Spleen (tissue), 11 donors: Measurements from ENCODE around the gene POMT2. TPM values are rescaled to one million over a fixed set of nuclear protein-coding genes. Genes with fewer than 3 reads are reported as not detected.

Experiments
- DNase-seq: peaks from one replicate; pipeline ENCODE4 v3.0.0-alpha.2; 2020
- H3K27ac ChIP-seq, 8 donors: fragments of 200-600 bp; sonication (generic) in 7 of 8; 1 replicate in 4 of 8; 2 replicates in 4 of 8; pipeline versions ENCODE4 v1.5.0 to v1.8.0; 2016 to 2021; ENCODE audit warnings: inconsistent platforms in 4 of 8, mild to moderate bottlenecking in 4 of 8, moderate library complexity in 1 of 8
- H3K27me3 ChIP-seq, 7 donors: fragments of 200-600 bp; sonication (generic) in 6 of 7; replicated peaks in 1 of 7; 1 replicate in 4 of 7; 2 replicates in 3 of 7; pipeline versions ENCODE4 v1.5.0 to v1.8.0; 2016 to 2021; ENCODE audit warnings: inconsistent platforms in 3 of 7, mild to moderate bottlenecking in 1 of 7
- H3K36me3 ChIP-seq, 6 donors: fragments of 200-600 bp; sonication (generic) in 5 of 6; 1 replicate in 4 of 6; 2 replicates in 2 of 6; pipeline versions ENCODE4 v1.5.0 to v1.8.0; 2016 to 2021; ENCODE audit warnings: inconsistent platforms in 2 of 6
- H3K4me1 ChIP-seq, 6 donors: fragments of 200-600 bp; sonication (generic) in 5 of 6; 1 replicate in 3 of 6; 2 replicates in 3 of 6; pipeline versions ENCODE4 v1.5.0 to v1.8.0; 2016 to 2021; ENCODE audit warnings: inconsistent platforms in 3 of 6
- H3K4me3 ChIP-seq, 8 donors: fragments of 200-600 bp; sonication (generic) in 7 of 8; 1 replicate in 4 of 8; 2 replicates in 4 of 8; pipeline versions ENCODE4 v1.5.0 to v1.8.0; 2016 to 2021; ENCODE audit warnings: inconsistent platforms in 4 of 8, mild to moderate bottlenecking in 4 of 8, moderate library complexity in 2 of 8
- H3K9me3 ChIP-seq, 8 donors: fragments of 200-600 bp; sonication (generic) in 7 of 8; 1 replicate in 4 of 8; 2 replicates in 4 of 8; pipeline versions ENCODE4 v1.5.0 to v1.8.0; 2016 to 2021; ENCODE audit warnings: inconsistent platforms in 4 of 8
- CTCF ChIP-seq, 11 experiments: fragments of 200-600 bp in 7 of 11; fragments of 450-650 bp in 4 of 11; sonication (generic) in 4 of 11; IDR thresholded peaks in 8 of 11; conservative IDR thresholded peaks in 3 of 11; 1 replicate in 7 of 11; 2 replicates in 4 of 11; pipeline versions ENCODE4 v1.4.0 to v1.8.0; 2016 to 2021; ENCODE audit warnings: antibody characterized with exemption in 11 of 11, inconsistent platforms in 4 of 11, mild to moderate bottlenecking in 1 of 11
- POLR2A ChIP-seq, 3 donors: fragments of 450-650 bp; IDR thresholded peaks; one replicate each; pipeline ENCODE4 v1.5.1; 2017; ENCODE audit warnings: antibody characterized with exemption in 3 of 3, mild to moderate bottlenecking in 1 of 3
- POLR2AphosphoS5 ChIP-seq, 3 donors: sonication (generic); formaldehyde crosslinking; IDR thresholded peaks; one replicate each; pipeline ENCODE4 v1.5.1; 2017; ENCODE audit warnings: antibody characterized with exemption in 3 of 3
- WGBS, 5 donors: extraction: QIAGEN DNeasy Blood & Tissue Kit in 3 of 5; methylation state at CpG; one replicate each; pipeline versions ENCODE4 v1.1.5 to v1.1.7; 2013 to 2018; 5-methylcytosine and 5-hydroxymethylcytosine counted together
- intact Hi-C: fragments of 100-400 bp; cut with DNase I; formaldehyde crosslinking; loops from one replicate; pipeline ENCODE4 v1.15.0; 2023; ENCODE audit warnings: low total_unique reads
- polyA plus RNA-seq, 3 donors: library from polyadenylated mRNA; stranded (reverse); fragments of 200-250 nt; gene quantifications; one replicate each; pipeline ENCODE4 v1.2.1, GENCODE V29; 2013
- total RNA-seq, 7 donors: library from RNA; depleted of rRNA in 3 of 7; stranded (reverse); fragments of >200 nt in 3 of 7; fragmentation: NEBNext Ultra II Directional in 4 of 7; extraction: Animal tissue kit (Norgen Biotek cat#: 25700) in 4 of 7; gene quantifications; one replicate each; pipeline versions ENCODE4 v1.1.0 to v1.2.1, GENCODE V29; 2016 to 2021
- donor health status: healthy with polysubstance abuse.
- donor health status: DM: no; HTN: no; CAD: no; lungs with moderate emphysema.
- donor health status: DM: no; HTN: no; CAD: no.
- donor health status: Bipolar disorder and iron deficiency.
- donor health status: healthy.
- donor health status: DM: no; HTN: no; CAD: no.
- donor health status: DM: yes; HTN: yes; CAD: no.

The POMT2 gene
- total and polyA plus RNA-seq, 10 donors: 5.4 to 23.6 (median 16.6) TPM

DNA sequence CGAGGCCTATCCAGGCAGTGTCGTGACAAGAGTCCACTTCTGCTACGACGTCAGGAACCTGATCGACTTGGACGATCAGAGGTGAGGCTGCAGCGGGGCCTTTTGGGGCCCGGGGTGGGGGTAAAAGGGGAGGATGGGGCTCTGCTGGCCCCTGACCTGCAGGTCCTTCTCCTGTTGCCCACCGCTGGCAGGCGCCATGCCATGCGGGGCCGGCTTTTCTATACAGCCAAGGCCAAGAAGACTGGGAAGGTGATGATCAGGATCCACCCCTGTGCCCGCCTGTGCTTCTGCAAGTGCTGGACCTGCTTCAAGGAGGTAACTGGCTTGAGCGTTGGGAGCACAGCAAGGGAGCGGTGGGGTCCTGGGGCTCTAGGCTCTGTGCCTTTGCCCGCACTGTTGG lies 81.3 kb downstream of the POMT2 start:
- TF ChIP-seq POLR2AphosphoS5 (IDR thresholded peaks at IDR 0.05) (no peak), POLR2A (IDR thresholded peaks at IDR 0.05) (no peak), CTCF (IDR thresholded peaks at IDR 0.05 in 8 of 11, conservative IDR thresholded peaks at IDR 0.05 in 3 of 11) (no peak)
- no peaks in the 10 kb centered on the region for H3K27me3 ChIP-seq
- no peak overlapping the region for H3K27ac ChIP-seq
- 89 to 95% (median 91%) methylated on average over 10 to 16 of the region's 16 CpGs for whole genome bisulfite sequencing, 5 donors
- intact Hi-C loops: no loop called here
- H3K4me3 ChIP-seq: no peak overlapping the region
- DNase-seq: no peak
- H3K4me1 ChIP-seq: peaks cover 0 to 22% (median 5%) of the 10 kb centered on the region in 6 donors
- no peaks in the 10 kb centered on the region for H3K36me3 ChIP-seq
- H3K9me3 ChIP-seq: no peaks in the 10 kb centered on the region

DNA sequence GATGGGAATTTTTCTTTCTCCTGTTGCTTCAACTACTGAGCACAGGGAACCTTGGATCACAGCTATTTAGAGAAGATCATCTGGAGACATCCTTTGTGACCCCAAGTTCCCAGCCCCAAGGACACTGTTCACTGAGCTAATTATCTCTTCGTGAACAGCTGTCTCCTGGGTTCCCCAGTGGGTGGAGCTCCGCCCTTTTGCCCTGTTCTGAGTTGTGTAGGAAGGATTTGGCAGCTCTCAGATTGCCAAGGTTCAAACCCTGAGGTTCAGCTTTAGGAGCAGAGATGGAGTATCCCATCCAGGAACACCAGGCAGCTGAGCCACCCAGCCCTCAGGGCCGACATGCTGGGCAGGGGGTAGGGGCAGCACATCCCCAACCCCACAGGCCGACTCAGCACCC lies 81.7 kb downstream of the POMT2 start:
- no peak for DNase-seq
- Histone ChIP-seq H3K4me3 (no peak overlapping the region), H3K9me3 (no peaks in the 10 kb centered on the region), H3K27me3 (no peaks in the 10 kb centered on the region), H3K36me3 (no peaks in the 10 kb centered on the region), H3K4me1 (peaks cover 0 to 18% (median 2%) of the 10 kb centered on the region in 6 donors), H3K27ac (no peak overlapping the region)
- WGBS, 5 donors: 54 to 83% (median 66%) methylated on average over 4 of the region's 4 CpGs
- intact Hi-C loops: no loop called here
- TF ChIP-seq POLR2A (IDR thresholded peaks at IDR 0.05) (no peak), POLR2AphosphoS5 (IDR thresholded peaks at IDR 0.05) (no peak), CTCF (IDR thresholded peaks at IDR 0.05 in 8 of 11, conservative IDR thresholded peaks at IDR 0.05 in 3 of 11) (no peak)

- 71 to 96% (median 81%) methylated on average over 3 of the region's 3 CpGs for WGBS, 5 donors
- no peak for DNase-seq
- H3K27ac ChIP-seq: no peak overlapping the region
- H3K36me3 ChIP-seq: no peaks in the 10 kb centered on the region
- H3K4me3 ChIP-seq: no peak overlapping the region
- peaks cover 0 to 11% (median 0%) of the 10 kb centered on the region in 6 donors for H3K4me1 ChIP-seq
- no peaks in the 10 kb centered on the region for H3K9me3 ChIP-seq
- TF ChIP-seq POLR2AphosphoS5 (IDR thresholded peaks at IDR 0.05) (no peak), POLR2A (IDR thresholded peaks at IDR 0.05) (no peak), CTCF (IDR thresholded peaks at IDR 0.05 in 8 of 11, conservative IDR thresholded peaks at IDR 0.05 in 3 of 11) (no peak)
- intact Hi-C loops: no loop called here
- no peaks in the 10 kb centered on the region for H3K27me3 ChIP-seq
These were observed 82.3 kb downstream of the POMT2 start for GRCh38 chr14:77238356-77238755.

DNA sequence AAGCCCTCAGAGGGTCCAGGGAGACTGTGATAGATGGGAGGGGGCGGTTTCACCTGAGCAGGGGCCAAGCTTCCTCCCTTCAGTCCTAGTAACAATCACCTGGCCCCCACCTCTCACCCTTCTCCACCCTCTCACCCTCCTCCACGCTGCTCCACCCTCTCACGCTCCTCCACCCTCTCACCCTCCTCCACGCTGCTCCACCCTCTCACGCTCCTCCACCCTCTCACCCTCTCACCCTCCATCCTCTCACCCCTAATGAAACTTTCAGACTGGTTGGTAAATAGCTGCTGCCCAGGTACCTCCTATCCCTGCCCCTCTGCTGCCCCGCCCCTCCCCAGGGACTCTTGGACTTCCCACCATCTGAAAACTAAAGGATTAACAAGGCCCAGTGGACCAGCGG lies 83.9 kb downstream of the POMT2 start:
- no peaks in the 10 kb centered on the region for H3K27me3 ChIP-seq
- H3K27ac ChIP-seq: no peak overlapping the region
- DNase-seq: no peak
- H3K4me1 ChIP-seq: no peaks in the 10 kb centered on the region
- no peak for TF ChIP-seq POLR2AphosphoS5 (IDR thresholded peaks at IDR 0.05)
- no peak for TF ChIP-seq POLR2A (IDR thresholded peaks at IDR 0.05)
- no peak for TF ChIP-seq CTCF (IDR thresholded peaks at IDR 0.05 in 8 of 11, conservative IDR thresholded peaks at IDR 0.05 in 3 of 11)
- H3K9me3 ChIP-seq: no peaks in the 10 kb centered on the region
- no peak overlapping the region for H3K4me3 ChIP-seq
- no peaks in the 10 kb centered on the region for H3K36me3 ChIP-seq
- WGBS, 5 donors: 70 to 84% (median 78%) methylated on average over 6 to 7 of the region's 7 CpGs
- intact Hi-C loops: no loop called here
